HUES6 (cell line): Measurements from ENCODE around the gene RASAL2.
A peak's percentile ranks its signal among the peaks of the same experiment; 100 is the strongest.

Source experiments
- H3K27ac ChIP-seq: 2 replicates; pipeline ENCODE4 v1.7.0; 2013; ENCODE audit warnings: low read depth, mild to moderate bottlenecking, low read length, inconsistent platforms
- H3K27me3 ChIP-seq: 2 replicates; pipeline ENCODE4 v1.6.1; 2013; ENCODE audit warnings: low read length; ENCODE audit not compliant: control insufficient read depth, insufficient read depth
- H3K36me3 ChIP-seq: 2 replicates; pipeline ENCODE4 v1.6.1; 2013; ENCODE audit warnings: low read length; ENCODE audit not compliant: control insufficient read depth, insufficient read depth
- H3K4me1 ChIP-seq: 2 replicates; pipeline ENCODE4 v1.6.1; 2013; ENCODE audit warnings: low read length; ENCODE audit not compliant: control insufficient read depth, insufficient read depth
- H3K4me3 ChIP-seq: 2 replicates; pipeline ENCODE4 v1.5.1; 2013; ENCODE audit warnings: low read depth, low read length
- H3K9ac ChIP-seq: one replicate; pipeline ENCODE4 v1.6.1; 2013; ENCODE audit warnings: mild to moderate bottlenecking, low read length
- H3K9me3 ChIP-seq: 2 replicates; pipeline ENCODE4 v1.6.1; 2013; ENCODE audit warnings: low read depth, low read length; ENCODE audit not compliant: control insufficient read depth, insufficient read depth

The RASAL2 gene

DNA sequence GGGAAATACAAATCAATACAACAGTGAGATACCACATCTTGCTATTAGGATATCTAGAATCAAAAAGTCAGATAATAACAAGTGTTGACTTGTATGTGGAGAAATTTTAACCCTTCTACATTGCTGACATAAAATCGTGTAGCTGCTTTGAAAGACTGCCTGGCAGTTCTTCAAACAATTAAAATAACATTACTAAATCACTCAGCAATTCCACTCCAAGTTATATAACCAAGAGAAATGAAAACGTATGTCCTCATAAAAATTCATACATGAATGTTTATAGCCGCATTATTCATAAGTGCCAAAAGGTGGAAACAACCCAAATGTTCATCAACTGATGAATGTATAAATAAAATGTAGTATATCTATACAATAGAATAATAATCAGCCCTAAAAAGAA, 164.6 kb downstream of the RASAL2 start:
- Histone ChIP-seq H3K9me3 (0 out of 2 replicates have a peak, but pooled peaks cover 3% of the 10 kb centered on the region), H3K27me3 (no peaks in the 10 kb centered on the region), H3K4me1 (peaks cover 42% of the 10 kb centered on the region), H3K9ac (no peak overlapping the region), H3K4me3 (no peak overlapping the region), H3K36me3 (no peaks in the 10 kb centered on the region), H3K27ac (no peak overlapping the region)

DNA sequence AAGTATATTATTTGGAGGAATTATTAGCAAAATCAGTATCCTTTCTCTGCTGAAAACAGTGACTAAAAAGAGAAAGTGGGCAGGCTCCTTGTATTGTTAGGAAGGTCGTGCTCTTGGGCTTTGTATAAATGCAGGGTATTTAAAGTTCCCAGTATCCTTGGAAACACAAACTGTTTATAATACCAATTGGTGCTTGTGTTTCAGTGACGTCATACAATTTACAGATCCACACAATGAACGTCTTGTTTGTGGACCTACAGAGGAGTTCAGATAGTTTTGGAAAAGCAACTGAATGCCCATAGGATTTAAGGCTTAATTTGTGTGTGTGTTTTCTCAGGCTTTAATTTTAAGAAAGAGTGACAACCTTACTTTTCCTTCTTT, 168.2 kb downstream of the RASAL2 start:
- Histone ChIP-seq H3K27ac (peak overlapping the region; percentile 96; the same call in 1 of the 2 replicates), H3K9ac (no peak overlapping the region), H3K4me3 (no peak overlapping the region)

DNA sequence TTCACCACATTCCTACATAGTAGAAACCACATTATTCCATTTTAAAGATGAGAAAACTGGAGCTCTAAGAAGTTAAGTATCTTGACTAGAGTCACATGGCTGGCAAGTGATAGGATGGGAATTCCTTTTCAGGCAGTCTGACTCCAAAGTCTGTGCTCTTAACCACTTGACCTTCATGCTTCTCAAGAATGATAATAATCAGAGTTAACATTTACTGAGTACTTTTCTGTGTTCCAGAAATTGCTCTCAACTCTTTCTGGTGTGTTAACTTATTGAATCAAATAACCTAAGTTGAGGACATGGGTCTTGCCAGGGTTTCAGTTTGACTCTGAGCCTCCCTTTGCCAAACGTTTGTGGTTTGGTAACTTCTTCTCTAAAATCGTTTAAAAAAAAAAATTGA, 169.4 kb downstream of the RASAL2 start:
- peak overlapping the region; percentile 29 for H3K9ac ChIP-seq
- H3K27ac ChIP-seq, result peak overlapping the region; percentile 96; the same call in 1 of the 2 replicates
- no peaks in the 10 kb centered on the region for H3K27me3 ChIP-seq
- H3K4me3 ChIP-seq, result no peak overlapping the region
- H3K9me3 ChIP-seq, result 0 out of 2 replicates have a peak, but pooled peaks cover 3% of the 10 kb centered on the region
- H3K36me3 ChIP-seq, result no peaks in the 10 kb centered on the region
- H3K4me1 ChIP-seq, result peaks cover 57% of the 10 kb centered on the region

More for the DNA sequence above, 168.2 kb downstream of the RASAL2 start:
- Histone ChIP-seq H3K4me1 (peaks cover 46% of the 10 kb centered on the region), H3K9me3 (0 out of 2 replicates have a peak, but pooled peaks cover 3% of the 10 kb centered on the region), H3K36me3 (no peaks in the 10 kb centered on the region), H3K27me3 (no peaks in the 10 kb centered on the region)

DNA sequence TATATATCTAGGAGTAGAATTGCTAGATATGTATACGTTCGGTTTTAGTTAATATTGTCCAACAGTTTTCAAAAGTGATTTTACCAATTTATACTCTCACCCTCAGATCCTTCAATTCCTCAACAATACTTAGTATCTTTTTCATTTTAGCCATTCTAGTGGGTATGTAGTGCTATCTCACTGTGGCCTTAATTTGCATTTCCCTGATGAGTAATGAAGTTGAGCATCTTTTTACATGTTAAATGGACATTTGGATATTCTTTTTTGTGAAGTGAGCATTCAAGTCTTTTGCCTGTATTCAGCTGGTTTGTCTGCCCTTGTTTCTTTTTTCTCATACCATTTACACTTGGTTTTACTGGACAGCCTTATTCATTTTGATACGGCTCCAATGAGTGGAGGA, 172.2 kb downstream of the RASAL2 start:
- Histone ChIP-seq H3K9ac (peak overlapping the region; percentile 89), H3K4me3 (peak overlapping the region; percentile 48), H3K4me1 (peaks cover 80% of the 10 kb centered on the region), H3K27me3 (no peaks in the 10 kb centered on the region), H3K36me3 (no peaks in the 10 kb centered on the region), H3K9me3 (no peaks in the 10 kb centered on the region), H3K27ac (peak overlapping the region; percentile 96)

DNA sequence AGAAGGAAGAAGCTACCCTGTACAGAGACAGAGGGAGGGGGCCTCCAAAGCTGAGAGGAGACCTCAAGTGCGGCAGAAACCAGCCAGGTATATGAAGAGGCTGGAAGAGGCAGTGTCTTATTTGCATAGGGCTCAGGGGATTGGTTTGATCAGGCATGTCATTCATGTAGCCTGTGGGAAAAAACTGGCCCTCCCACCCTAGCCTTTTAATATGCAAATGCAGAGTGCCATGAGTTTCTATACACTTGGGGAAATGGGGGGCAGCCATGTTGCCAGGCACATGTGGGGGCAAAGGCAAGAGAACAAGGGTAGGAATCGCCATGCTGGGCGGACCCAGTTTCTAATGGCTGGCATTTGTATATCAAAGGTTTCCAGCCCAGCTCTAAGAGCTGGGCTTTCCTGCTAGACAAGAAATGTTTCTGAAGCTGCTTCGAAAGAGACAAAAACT, 172.7 kb downstream of the RASAL2 start:
- H3K27ac ChIP-seq, result peak overlapping the region; percentile 96
- H3K27me3 ChIP-seq, result no peaks in the 10 kb centered on the region
- peaks cover 85% of the 10 kb centered on the region for H3K4me1 ChIP-seq
- peak overlapping the region; percentile 89 for H3K9ac ChIP-seq
- no peaks in the 10 kb centered on the region for H3K36me3 ChIP-seq
- no peaks in the 10 kb centered on the region for H3K9me3 ChIP-seq
- peak overlapping the region; percentile 48 for H3K4me3 ChIP-seq

DNA sequence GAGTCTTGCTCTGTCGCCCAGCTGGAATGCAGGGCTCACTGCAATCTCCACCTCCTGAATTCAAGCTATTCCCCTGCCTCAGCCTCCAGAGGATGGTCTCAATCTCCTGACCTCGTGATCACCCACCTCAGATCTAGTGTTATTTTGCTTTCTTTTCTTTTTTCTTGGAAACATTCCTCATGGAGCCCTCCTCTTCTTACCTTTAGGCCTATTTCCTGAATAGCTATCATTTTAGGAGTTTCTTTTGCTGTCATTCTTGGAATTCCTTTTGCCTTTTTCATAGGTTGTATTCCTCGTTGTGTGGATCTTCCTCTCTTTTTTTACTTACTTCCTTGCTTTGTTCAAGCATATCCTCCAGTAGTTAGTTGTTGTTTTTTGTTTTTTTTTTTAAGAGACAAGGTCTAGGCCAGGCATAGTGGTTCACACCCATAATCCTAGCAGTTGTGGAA, 173.8 kb downstream of the RASAL2 start:
- Histone ChIP-seq H3K27me3 (no peaks in the 10 kb centered on the region), H3K27ac (peak overlapping the region; percentile 96), H3K4me1 (peaks cover 81% of the 10 kb centered on the region), H3K9ac (peak overlapping the region; percentile 83), H3K4me3 (no peak overlapping the region), H3K9me3 (no peaks in the 10 kb centered on the region), H3K36me3 (no peaks in the 10 kb centered on the region)

DNA sequence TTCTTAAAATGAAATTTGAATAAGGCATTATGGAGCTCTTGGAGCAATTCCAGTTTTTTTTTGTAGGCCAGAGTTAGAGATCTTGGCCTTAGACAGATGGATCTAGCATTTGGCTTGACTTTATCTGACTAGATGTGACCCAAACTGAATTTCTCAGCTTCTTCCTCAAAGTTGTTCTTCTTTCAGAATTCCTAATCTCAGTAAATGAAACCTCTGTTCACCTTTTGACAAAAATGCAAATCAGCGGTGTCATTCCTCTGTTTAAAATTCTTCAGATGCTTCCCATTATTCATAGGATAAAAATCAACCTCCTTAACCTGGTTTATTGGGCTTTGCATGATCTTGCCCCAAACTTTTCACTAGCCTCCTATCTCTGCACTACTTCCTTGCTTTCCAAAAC, 177.6 kb downstream of the RASAL2 start:
- H3K27ac ChIP-seq, result no peak overlapping the region; the same call in 1 of the 2 replicates
- peaks cover 3% of the 10 kb centered on the region for H3K9me3 ChIP-seq
- no peaks in the 10 kb centered on the region for H3K27me3 ChIP-seq
- no peaks in the 10 kb centered on the region for H3K36me3 ChIP-seq
- no peak overlapping the region for H3K4me3 ChIP-seq
- H3K4me1 ChIP-seq, result peaks cover 75% of the 10 kb centered on the region
- no peak overlapping the region for H3K9ac ChIP-seq

DNA sequence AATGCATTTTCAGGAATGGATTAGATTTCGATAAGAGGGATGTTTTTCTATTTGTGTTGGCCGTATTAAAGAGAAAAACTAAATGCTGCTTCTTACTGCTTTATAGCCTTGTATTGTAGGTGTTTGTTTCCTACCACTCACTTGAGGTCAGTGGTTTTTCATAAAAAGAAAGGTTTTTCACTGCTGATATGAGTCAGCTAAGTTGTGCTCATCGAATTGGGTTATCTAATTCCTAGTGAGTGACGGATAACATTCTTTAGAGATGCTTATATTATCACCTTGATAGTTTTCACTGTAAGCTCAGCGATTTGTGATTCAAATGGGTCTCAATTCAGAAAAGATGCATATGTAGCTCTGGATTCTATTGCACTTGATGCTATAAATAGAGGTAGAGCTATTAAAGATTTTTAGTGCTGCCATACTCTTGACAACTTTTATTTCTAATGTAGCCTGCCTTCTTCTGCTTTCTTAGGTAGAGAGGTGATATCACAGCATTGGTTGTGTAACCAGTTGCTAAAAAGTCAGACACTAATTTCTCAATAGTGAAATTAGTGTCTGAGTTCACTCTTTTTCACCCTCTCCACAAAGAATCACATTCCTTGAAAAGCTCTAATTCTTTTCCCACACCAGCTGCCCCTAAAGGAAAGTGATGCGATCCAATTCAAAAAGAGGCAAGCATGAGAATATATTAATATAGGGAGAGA, 180.0 kb downstream of the RASAL2 start:
- no peaks in the 10 kb centered on the region for H3K36me3 ChIP-seq
- no peak overlapping the region for H3K4me3 ChIP-seq
- peaks cover 66% of the 10 kb centered on the region for H3K4me1 ChIP-seq
- H3K9ac ChIP-seq, result no peak overlapping the region
- H3K9me3 ChIP-seq, result peaks cover 3% of the 10 kb centered on the region
- H3K27me3 ChIP-seq, result no peaks in the 10 kb centered on the region
- peak overlapping the region; percentile 23 for H3K27ac ChIP-seq

DNA sequence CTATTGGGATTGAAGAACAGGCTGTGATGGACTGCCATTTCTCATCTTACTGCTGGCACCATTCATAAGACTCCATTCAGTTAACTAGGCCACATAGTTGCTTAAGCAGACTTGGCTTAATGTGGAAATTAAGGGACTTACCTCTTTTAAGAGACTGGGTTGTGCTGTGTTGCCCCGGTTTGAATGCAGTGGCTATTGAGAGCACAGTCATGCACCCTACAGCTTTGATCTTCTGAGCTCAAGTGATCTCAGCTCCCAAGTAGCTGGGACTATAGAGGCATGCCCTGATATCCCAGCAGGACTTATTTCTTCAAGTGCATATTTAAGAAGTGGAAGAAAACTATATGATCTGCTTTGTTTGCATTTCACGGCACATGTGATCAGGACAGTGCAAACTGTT, 181.1 kb downstream of the RASAL2 start:
- Histone ChIP-seq H3K27me3 (no peaks in the 10 kb centered on the region), H3K9ac (no peak overlapping the region), H3K4me1 (peaks cover 67% of the 10 kb centered on the region), H3K36me3 (no peaks in the 10 kb centered on the region), H3K9me3 (peaks cover 3% of the 10 kb centered on the region), H3K4me3 (no peak overlapping the region), H3K27ac (no peak overlapping the region)

DNA sequence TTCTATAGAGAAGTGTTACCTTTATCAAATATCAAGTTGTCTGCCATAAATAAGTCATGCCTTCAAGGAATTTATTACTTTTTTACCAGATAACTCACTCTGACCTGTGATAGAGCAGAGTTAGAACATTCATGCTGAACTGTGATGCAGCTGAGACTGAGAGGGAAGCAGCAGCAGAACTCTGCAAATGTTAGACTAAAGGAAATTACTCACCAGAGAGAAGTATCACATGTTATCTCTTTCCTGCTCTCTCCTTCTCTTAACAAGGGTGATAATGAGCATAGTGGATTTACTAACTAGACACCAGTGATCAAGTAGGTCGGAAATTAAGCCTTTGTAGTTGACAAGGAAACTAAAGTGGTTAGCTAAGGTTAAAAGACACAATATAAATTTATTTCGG, 181.6 kb downstream of the RASAL2 start:
- H3K36me3 ChIP-seq, result no peaks in the 10 kb centered on the region
- peaks cover 67% of the 10 kb centered on the region for H3K4me1 ChIP-seq
- no peak overlapping the region for H3K9ac ChIP-seq
- H3K27me3 ChIP-seq, result no peaks in the 10 kb centered on the region
- H3K27ac ChIP-seq, result peak overlapping the region; percentile 10; the same call in 1 of the 2 replicates
- H3K9me3 ChIP-seq, result peaks cover 3% of the 10 kb centered on the region
- H3K4me3 ChIP-seq, result no peak overlapping the region

DNA sequence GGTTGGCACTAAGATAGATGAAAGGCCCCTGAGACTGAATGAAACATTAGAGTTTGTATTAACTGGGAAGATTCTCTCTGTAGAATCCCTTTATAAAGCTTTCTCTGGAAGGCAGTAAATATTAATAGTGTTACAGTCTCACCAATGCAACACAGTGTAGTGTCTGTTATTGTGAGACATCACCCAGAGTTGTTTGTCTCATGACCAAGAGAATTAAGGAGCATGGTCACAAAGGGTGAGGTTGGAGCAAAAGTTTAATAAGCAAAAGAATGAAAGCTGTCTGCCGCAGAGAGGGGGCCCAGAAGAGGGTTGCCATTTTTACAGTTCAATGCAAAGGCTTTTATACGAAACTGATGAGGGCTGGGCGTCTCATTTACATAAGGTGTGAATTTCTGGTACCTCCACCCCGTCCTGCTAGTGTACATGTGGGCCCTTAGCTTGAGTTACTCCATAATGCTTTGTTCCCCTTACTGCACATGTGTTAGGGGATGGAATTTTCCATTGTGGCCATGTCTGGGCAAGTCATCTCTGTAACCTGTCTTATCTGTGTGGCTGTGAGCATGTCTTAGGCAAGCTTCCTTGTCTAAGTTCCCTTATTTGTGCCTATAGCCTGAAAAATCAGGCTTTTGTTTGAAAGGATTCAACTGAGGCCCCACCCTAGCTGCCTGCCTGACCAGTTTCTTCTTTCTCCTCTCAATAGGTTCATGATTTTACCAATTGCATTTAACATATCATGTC, 184.1 kb downstream of the RASAL2 start:
- Histone ChIP-seq H3K4me1 (peaks cover 74% of the 10 kb centered on the region), H3K9ac (no peak overlapping the region), H3K9me3 (peaks cover 3% of the 10 kb centered on the region), H3K27me3 (no peaks in the 10 kb centered on the region), H3K4me3 (no peak overlapping the region), H3K36me3 (no peaks in the 10 kb centered on the region), H3K27ac (no peak overlapping the region; the same call in 1 of the 2 replicates)
